HG03108 (cell line): ENCODE data around the gene RGS7.
"Not testable (repeated sequence)": the region's sequence is repeated elsewhere in the genome, so short reads cannot be mapped to it uniquely, and the experiment has no call there.

Experiments
- ATAC-seq: cut with Tn5 transposase; IDR thresholded peaks from one replicate; pipeline ENCODE4 v1.9.1; 2021; ENCODE audit warnings: moderate library complexity; ENCODE audit not compliant: unreplicated experiment

The RGS7 gene

DNA sequence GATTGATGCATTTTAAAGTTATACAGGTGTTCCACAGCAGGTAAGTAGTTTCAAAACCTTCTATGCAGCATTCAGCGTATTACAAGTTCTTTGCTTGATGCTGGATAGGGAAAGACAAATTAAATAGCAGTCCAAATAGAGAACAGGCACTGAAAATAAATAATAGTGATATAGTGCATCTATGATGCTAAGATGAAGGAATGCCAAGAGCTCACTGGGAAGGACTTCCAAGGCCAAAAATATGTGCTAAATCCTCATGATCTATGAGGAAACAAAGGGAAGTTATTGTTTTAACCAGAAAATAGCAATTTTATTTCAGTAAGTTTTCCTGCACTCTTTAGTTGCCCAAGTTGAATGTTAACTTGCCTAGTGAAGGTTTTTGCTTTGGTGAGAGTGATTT is 617.3 kb downstream of the RGS7 start:
- no peak for ATAC-seq

DNA sequence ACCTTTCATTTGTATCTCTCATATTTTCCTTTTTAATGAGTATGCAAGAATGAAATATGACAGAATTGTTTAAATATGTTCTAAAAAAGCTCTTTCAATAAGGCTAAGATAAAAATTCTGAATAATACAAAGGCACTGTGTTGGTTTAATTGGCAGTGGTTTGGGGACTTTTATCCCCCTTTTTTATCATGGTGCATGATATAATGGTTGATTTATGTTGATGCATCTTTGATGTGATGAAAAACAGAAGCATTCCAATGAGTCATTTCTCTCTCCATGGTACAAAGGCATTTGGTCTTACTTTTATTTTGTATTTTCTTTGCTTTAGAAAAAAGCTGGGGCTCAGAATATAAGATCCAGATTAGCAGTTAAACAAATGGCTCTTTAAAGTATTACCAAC is 617.9 kb downstream of the RGS7 start:
- no peak for ATAC-seq

DNA sequence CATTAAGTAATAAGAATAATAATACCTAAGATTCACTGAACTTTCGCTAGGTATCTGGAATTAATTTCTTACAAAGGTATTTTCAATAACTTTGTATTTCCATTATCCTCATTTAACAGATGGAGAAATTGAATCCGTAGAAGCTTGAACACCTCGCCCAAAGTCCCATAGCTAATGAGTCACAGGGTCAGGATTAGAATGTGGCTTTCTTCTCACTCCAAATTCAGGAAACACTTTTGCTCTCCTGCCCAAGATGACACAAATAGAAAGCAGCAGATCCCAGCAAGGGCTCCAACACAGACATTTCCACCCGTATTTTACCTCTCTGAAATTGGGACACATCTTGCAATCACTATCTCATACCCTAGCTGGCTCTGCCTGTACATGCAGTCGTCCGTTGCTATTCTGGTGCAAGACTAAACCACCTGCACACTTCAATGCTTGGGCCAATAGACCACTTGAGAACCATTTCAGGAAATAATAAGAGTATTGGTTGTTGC is 619.2 kb downstream of the RGS7 start:
- no peak for ATAC-seq

DNA sequence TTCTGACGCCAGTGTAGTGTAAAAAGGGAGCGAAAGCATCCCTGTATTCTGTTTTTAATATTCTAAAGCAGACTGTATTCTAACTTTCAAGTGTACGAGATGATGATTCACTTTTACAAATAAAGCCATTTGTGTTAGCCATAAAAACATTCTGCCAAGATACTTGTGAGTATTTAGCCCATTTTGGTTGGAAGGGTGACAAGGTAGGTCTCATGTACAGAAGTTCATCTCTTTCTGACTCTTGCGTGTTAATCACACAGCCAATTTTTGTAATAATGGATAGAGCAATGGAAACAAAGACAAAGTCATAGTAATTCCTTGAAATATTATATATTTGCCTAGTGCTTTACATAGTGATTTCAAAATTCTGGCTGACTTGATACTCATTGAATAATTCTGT is 619.7 kb downstream of the RGS7 start:
- no peak for ATAC-seq

DNA sequence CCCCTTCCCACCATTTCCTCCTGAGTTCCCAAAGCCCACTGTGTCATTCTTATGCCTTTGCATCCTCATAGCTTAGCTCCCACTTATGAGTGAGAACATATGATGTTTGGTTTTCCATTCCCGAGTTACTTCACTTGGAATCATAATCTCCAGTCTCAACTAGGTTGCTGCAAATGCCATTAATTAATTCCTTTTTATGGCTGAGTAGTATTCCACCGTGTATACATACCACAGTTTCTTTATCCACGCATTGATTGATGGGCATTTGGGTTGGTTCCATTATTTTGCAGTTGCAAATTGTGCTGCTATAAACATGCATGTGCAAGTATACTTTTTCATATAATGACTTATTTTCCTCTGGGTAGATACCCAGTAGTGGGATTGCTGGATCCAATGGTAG is 622.3 kb downstream of the RGS7 start:
- not testable (repeated sequence) for ATAC-seq

DNA sequence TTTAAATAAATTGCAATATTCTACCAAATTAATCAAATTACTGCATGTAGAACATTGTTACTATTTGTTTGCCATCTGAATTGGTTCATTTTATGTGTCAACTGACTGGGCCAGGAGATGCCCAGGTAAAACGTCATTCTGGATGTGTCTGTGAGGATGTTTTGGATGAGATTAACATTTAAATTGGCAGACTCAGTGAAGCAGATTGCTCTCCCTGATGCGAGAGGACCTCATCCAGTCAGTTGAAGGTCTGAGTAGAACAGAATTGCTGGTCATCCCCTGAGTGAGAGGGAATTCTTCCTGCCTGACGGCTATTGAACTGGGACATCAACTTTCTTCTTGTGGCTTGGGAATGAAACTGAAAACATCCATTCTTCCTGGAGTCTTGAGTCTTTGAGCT is 623.0 kb downstream of the RGS7 start:
- no peak for ATAC-seq

DNA sequence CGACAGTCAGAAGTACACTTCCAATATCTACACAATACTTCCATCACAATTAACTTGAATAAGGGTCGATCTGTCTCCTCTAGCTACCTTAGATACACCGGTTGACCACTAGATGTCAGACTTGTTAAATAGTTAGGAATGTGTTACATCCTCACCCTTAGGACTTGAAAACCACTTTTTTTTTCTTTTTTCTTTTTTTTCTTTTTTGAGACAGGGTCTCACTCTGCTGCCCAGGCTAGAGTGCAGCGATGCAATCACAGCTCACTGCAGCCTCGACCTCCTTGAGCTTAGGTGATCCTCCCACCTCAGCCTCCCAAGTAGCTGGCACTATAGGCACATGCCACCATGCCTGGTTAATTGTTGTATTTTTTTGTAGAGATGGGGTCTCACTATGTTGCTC is 624.6 kb downstream of the RGS7 start:
- peak; percentile 76 for ATAC-seq
